Parathyroid adenoma (tissue), 2 donors: ENCODE measurements around the gene ETV4.

ENCODE experiments used
- H2AFZ ChIP-seq: fragments of 300-600 bp; sonication (generic); one replicate; pipeline ENCODE4 v1.7.0; 2017; ENCODE audit warnings: antibody characterized with exemption, mild to moderate bottlenecking
- H3K27ac ChIP-seq: fragments of 300-600 bp; sonication (generic); one replicate; pipeline ENCODE4 v1.7.0; 2017
- H3K27me3 ChIP-seq: fragments of 300-600 bp; sonication (generic); one replicate; pipeline ENCODE4 v1.7.0; 2017; ENCODE audit warnings: low read length; ENCODE audit not compliant: control insufficient read depth, insufficient read depth
- H3K36me3 ChIP-seq: fragments of 300-600 bp; sonication (generic); one replicate; pipeline ENCODE4 v1.7.0; 2017; ENCODE audit warnings: low read length; ENCODE audit not compliant: control insufficient read depth, insufficient read depth
- H3K4me1 ChIP-seq: fragments of 300-600 bp; sonication (generic); one replicate; pipeline ENCODE4 v1.7.0; 2017; ENCODE audit warnings: control low read depth
- H3K4me2 ChIP-seq: fragments of 300-600 bp; sonication (generic); one replicate; pipeline ENCODE4 v1.7.0; 2017; ENCODE audit warnings: low read length
- H3K4me3 ChIP-seq: fragments of 300-600 bp; sonication (generic); one replicate; pipeline ENCODE4 v1.7.0; 2017; ENCODE audit warnings: low read depth, low read length
- H3K79me2 ChIP-seq: fragments of 300-600 bp; sonication (generic); one replicate; pipeline ENCODE4 v1.7.0; 2017; ENCODE audit warnings: control low read depth
- H3K9ac ChIP-seq: fragments of 300-600 bp; sonication (generic); one replicate; pipeline ENCODE4 v1.7.0; 2017; ENCODE audit warnings: mild to moderate bottlenecking
- H3K9me3 ChIP-seq: fragments of 300-600 bp; sonication (generic); one replicate; pipeline ENCODE4 v1.7.0; 2017; ENCODE audit warnings: low read length; ENCODE audit not compliant: control insufficient read depth
- CTCF ChIP-seq: fragments of 300-600 bp; sonication (generic); IDR thresholded peaks from one replicate; pipeline ENCODE4 v1.7.0; 2017; ENCODE audit warnings: antibody characterized with exemption, mild to moderate bottlenecking
- donor health status: primary hyperparathyroidism.

ETV4 gene

GRCh38 chr17:43546319-43547188 lies at the start of gene ETV4:
Gene ETV4 (minus strand): TSS chr17:43546340. CDS start chr17:43545617, 723 bp downstream.
- no peaks in the 10 kb centered on the region for H3K4me1 ChIP-seq
- H3K9me3 ChIP-seq = no peaks in the 10 kb centered on the region
- H3K27ac ChIP-seq = peak within 1 kb of the TSS; percentile 73
- H2AFZ ChIP-seq = peak within 1 kb of the TSS; percentile 98
- TF ChIP-seq CTCF = no peak
- no peaks in the 10 kb centered on the region for H3K36me3 ChIP-seq
- H3K9ac ChIP-seq = peak within 1 kb of the TSS; percentile 67
- H3K4me3 ChIP-seq = peak within 1 kb of the TSS; percentile 66
- no peaks in the 10 kb centered on the region for H3K79me2 ChIP-seq
- no peaks in the 10 kb centered on the region for H3K27me3 ChIP-seq
- H3K4me2 ChIP-seq = peak within 1 kb of the TSS; percentile 93

GRCh38 chr17:43595466-43595865 lies 49.3 kb upstream of the ETV4 start:
- no peak overlapping the region for H3K27ac ChIP-seq

GRCh38 chr17:43591779-43592562 lies 45.8 kb upstream of the ETV4 start:
- no peak overlapping the region for H3K4me3 ChIP-seq
- no peaks in the 10 kb centered on the region for H3K4me1 ChIP-seq
- no peak overlapping the region for H3K4me2 ChIP-seq
- H3K27ac ChIP-seq = peak overlapping the region; percentile 52
- H3K27me3 ChIP-seq = no peaks in the 10 kb centered on the region
- H3K79me2 ChIP-seq = no peaks in the 10 kb centered on the region
- H3K9me3 ChIP-seq = no peaks in the 10 kb centered on the region
- no peak for TF ChIP-seq CTCF
- H2AFZ ChIP-seq = no peak overlapping the region
- no peaks in the 10 kb centered on the region for H3K36me3 ChIP-seq
- no peak overlapping the region for H3K9ac ChIP-seq

More at GRCh38 chr17:43595466-43595865, 49.3 kb upstream of the ETV4 start:
- no peaks in the 10 kb centered on the region for H3K4me1 ChIP-seq
- no peak overlapping the region for H3K4me2 ChIP-seq
- no peaks in the 10 kb centered on the region for H3K79me2 ChIP-seq
- H2AFZ ChIP-seq = no peak overlapping the region
- H3K9me3 ChIP-seq = no peaks in the 10 kb centered on the region
- H3K9ac ChIP-seq = no peak overlapping the region
- H3K27me3 ChIP-seq = no peaks in the 10 kb centered on the region
- H3K36me3 ChIP-seq = no peaks in the 10 kb centered on the region
- no peak overlapping the region for H3K4me3 ChIP-seq
- no peak for TF ChIP-seq CTCF

- no peak for TF ChIP-seq CTCF
- Histone ChIP-seq H3K9ac (no peak overlapping the region), H3K27me3 (no peaks in the 10 kb centered on the region)
These were observed 44.9 kb upstream of the ETV4 start for GRCh38 chr17:43591001-43591400.

More at GRCh38 chr17:43591001-43591400, 44.9 kb upstream of the ETV4 start:
- H3K9me3 ChIP-seq = no peaks in the 10 kb centered on the region
- no peak overlapping the region for H3K4me2 ChIP-seq
- peak overlapping the region; percentile 52 for H3K27ac ChIP-seq
- H3K79me2 ChIP-seq = no peaks in the 10 kb centered on the region
- H3K36me3 ChIP-seq = no peaks in the 10 kb centered on the region
- no peak overlapping the region for H2AFZ ChIP-seq
- H3K4me3 ChIP-seq = no peak overlapping the region
- no peaks in the 10 kb centered on the region for H3K4me1 ChIP-seq
